HG03460 (cell line): ENCODE results near the gene TMCO4.
"Not testable (repeated sequence)": the region's sequence is repeated elsewhere in the genome, so short reads cannot be mapped to it uniquely, and the experiment has no call there.

Experiments
- ATAC-seq: cut with Tn5 transposase; IDR thresholded peaks from one replicate; pipeline ENCODE4 v1.9.1; 2021; ENCODE audit not compliant: unreplicated experiment

TMCO4 gene

DNA sequence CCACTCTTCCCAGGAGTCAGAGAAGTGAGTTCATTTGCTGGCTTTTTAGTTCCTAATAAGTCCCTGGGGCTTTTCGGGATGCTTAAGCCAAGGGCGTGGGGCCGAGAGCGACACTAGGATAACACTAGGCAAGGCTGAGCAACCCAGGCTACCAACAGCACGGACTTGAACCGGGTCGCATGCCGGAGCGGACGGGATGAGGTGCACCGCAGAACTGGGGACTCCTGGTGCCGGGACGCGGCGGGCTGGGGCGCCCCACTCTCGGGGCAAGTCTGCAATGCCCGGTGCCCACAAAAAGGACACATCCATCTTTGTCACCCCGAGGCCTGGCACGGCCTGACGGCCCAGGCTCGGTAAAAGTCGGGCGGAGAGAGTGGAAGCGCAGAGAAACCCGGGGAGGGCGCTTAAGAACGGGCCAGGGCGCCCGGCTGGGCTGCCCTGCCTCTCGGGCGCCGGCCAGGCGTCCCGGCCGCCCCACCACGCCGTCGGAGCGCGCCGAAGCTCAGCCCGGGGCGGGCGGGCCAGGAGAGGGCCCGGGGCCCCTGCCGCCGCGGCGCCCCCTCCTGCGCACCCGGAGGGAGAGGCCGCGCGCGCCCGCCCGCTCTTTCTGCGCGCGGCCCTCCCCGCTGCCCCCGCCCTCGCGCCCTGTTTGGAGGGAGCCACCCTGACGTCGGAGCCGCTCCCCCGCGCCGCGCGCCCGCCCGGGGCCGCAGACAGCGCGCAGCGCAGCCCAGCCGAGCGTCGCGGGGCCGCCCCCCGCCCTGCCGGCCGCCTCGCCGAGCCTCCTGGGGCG lies 155.9 kb downstream of the TMCO4 start, which contains the start of gene NBL1:
NBL1 (plus strand) TSS at position 710 of the 793 bp plus-strand sequence. CDS start 10,720 bp downstream, outside the sequence.
- peak; percentile 51 for ATAC-seq

DNA sequence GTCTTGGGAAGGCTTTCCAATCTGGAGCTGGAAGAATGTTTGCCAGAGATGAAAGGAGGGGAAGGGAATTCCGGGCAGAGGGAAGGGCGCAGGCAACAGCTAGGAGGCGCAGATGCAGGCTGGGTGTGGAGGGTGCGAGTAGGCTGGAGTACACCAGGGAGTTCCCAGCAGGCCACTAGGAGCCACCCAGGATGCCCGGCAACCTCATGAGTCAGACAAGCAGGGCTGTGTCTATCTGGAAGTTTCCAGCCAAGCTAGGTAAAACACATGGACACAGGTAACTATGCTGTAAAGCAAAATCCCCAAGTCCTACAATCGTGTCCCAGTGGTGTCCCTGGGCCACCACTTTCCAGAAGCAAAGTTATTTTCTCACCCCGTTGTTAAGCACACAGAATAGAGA lies 156.6 kb downstream of the TMCO4 start:
- ATAC-seq = no peak

DNA sequence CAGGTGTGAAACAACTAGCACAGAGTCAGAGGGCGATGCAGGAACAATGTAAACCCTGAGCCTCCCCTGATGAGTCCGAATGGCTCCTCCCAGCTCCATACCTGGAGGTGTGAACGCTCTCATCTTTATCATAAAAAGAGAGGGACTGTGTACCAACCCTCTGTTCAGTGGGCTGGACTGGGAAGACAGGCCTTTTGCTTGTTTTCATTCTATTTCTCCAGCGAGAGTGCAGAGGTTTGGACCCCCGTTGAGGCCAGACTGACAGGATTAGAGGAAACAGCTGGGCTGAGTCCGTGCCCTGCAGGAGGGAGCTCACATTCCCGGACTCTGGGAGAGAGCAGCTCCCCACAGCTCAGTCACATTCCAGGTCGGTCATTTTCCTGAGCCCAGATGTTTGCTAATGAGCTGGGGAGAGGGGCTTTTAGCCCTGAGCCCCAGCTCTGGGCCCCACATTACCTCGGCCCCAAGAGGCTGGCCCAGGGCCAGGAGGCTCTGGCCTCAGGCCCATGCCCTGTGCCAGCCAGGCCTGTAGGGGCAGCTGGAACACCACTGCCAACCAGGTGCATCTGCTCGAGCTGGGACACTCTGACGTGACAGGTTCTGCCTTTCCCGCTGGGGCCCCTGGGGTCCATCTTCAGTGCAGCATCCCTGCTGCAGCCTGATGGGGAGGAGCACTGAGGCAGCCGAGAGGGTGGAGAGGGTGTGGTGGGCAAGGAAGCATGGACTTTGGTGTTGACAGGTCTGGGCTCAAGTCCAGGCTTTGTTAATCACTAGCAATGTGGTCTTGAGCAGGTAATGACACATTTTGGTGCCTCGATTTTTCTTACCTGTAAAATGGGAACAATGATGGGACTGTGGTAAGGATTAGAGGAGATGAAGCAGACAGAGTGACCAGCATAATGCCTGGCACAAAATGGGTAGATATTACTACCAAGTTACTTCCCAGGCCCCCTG lies 159.1 kb downstream of the TMCO4 start:
- no peak for ATAC-seq

DNA sequence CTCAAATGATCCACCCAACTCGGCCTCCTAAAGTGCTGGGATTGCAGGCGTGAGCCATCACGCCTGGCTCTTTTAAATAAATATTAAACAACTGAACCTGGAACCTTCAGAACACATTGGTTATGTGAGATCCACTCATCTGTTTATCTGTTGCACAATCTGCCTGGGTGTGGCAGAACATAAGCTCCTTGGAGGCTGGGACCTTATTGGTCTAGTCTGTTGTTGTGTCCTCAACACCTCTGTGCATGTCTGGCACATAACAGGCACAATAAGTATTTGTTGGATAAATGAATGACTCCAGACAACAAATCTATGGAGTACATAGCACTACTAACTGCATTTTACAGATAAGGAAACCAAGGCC lies 159.7 kb downstream of the TMCO4 start:
- ATAC-seq = no peak

DNA sequence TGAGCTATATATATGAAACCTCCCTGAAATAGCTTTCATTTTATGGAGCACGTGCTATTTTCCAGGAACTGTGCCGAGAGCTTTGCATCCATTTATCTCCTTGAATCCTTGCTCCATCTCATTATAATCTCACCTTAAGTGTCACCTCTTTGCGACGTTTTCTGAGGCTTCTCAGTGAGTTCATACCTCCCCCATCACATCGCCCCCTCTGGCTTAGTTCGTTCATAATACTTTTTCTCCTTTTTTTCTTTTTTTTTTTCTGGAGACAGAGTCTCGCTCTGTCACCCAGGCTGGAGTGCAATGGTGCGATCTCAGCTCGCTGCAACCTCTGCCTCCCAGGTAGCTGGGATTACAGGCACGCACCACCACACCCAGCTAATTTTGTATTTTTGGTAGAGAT lies 160.5 kb downstream of the TMCO4 start:
- not testable (repeated sequence) for ATAC-seq

DNA sequence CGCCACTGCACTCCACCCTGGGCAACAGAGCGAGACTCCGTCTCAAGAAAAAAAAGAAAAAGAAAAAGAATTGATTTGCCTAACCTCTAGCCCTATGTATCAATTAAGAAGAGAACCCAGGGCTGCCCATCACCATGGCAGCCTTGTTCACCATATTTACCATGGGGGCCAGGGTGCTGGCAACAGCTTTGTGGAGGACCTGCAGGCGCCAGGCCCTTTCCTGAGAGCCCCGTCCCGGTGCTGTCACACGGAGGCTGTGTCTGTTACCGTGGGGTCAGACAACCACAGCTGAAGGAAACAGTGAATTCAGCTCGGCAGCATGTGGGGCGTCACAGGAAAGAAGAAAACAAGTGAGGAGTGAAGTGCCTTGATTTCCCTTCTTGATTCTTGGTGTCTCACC lies 162.1 kb downstream of the TMCO4 start:
- no peak for ATAC-seq

DNA sequence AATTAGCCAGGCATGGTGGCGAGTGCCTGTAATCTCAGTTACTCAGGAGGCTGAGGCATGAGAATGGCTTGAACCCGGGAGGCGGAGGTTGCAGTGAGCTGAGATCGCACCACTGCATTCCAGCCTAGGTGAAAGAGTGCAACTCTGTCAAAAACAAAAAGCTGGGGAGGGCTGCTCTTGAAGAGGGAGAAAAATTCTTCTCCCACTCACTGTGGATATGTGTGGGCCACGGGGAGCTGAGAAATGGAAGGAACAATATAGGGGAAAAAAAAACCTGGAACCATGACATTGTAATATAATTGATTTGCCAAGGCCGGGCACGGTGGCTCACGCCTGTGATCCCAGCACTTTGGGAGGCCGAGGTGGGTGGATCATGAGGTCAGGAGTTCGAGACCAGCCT lies 163.0 kb downstream of the TMCO4 start:
- ATAC-seq = not testable (repeated sequence)

DNA sequence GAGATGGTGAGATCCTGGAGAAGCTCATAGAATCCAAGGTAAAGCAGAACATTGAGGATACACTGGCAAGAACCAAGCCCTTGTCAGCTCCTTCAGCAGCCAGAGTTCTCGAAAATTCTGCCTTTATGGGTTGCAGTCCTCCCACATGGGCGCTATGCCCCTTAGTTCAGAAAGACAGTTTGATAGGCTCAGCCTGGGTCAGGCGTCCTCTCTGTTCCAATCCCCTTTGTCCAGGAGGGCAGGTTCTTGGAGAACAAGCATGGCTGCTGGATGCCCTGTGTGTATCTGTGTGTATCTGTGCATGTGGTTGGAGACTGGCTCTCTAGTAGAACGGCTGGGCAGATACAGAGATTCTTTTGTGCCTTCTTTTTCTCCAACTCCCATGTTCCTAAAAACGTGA lies 163.7 kb downstream of the TMCO4 start:
- no peak for ATAC-seq

DNA sequence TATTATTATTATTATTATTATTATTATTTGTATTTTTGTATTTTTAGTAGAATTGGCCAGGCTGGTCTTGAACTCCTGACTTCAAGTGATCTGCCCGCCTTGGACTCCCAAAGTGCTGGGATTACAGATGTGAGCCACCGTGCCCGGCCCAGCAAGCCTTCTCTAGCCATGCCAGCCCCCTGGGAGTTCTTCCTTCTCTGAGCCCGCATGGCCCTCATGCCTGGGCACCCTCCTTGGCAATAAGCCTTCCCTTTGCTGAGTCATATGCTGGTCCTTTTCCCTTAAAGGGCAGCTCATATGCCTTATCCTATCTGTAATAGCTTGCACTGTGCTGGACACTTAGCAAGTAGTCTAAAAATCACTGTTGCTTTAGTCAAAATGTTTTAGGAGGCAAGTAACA lies 164.1 kb downstream of the TMCO4 start:
- ATAC-seq = no peak

DNA sequence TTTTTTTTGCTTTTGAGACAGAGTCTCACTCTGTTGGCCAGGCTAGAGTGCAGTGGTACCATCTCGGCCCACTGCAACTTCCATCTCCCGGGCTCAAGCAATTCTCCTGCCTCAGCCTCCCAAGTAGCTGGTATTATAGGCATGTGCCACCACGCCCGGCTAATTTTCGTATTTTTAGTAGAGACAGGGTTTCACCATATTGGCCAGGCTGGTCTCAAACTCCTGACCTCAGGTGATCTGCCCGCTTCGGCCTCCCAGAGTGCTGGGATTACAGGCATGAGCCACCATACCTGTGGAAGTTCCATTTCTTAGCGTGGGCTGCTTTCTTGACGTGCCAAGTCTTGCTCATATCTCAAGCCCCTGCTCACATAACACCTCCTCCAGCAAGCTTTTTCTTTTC lies 164.7 kb downstream of the TMCO4 start:
- ATAC-seq = not testable (repeated sequence)

DNA sequence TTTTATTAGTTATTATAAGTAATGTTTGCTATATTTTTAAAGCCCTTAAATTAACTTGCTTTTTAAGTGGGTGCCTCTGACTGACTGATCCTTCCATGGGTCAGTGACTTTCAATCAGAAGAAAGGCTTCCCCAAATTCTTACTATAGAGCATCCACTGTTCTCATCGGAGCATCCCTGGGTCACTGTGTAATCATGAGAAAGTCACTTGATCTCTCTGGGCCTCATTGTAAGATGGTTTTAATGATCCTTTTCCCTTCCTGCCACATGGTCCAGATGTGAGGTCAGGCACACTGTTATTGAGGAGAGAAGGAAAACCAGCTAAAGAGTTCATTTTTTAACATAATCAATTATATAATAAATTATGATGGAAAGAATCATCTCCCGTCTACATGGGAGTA lies 166.6 kb downstream of the TMCO4 start:
- ATAC-seq = no peak
